Measurements from ENCODE around the gene ELFN2. TPM values are rescaled to one million over a fixed set of nuclear protein-coding genes. Genes with fewer than 3 reads are reported as not detected.

The ELFN2 gene
- total RNA-seq, 4 donors from 2014 or later, result under 0.01 to 0.19 (median 0.16) TPM; not detected in 1

GRCh38 chr22:37427711-37428635 is 694 bp upstream of the ELFN2 start:
- no peak for ATAC-seq
- no CpG with 5 or more reads among the region's 59 CpGs for WGBS, 2 donors (ENCODE audit: low coverage in 1 of 2)
- TF ChIP-seq CTCF (IDR thresholded peaks at IDR 0.05) (no peak), EP300 (IDR thresholded peaks at IDR 0.05) (no peak), POLR2AphosphoS5 (IDR thresholded peaks at IDR 0.05) (no peak), POLR2A (IDR thresholded peaks at IDR 0.05) (no peak)
- Histone ChIP-seq H3K9me3 (peaks cover 0 to 9% (median 0%) of the 10 kb centered on the region in 3 donors), H3K27ac (no peak overlapping the region), H3K4me3 (peak overlapping the region in 1 of 2 donors; percentile 52), H3K27me3 (peaks cover 100% of the 10 kb centered on the region), H3K4me1 (peaks cover 0 to 18% (median 3%) of the 10 kb centered on the region in 3 donors), H3K36me3 (no peaks in the 10 kb centered on the region)

GRCh38 chr22:37426706-37427134 is 559 bp downstream of the ELFN2 start:
- peak overlapping the region in 1 of 2 donors; percentile 52 for H3K4me3 ChIP-seq
- H3K36me3 ChIP-seq, result no peaks in the 10 kb centered on the region
- peaks cover 0 to 18% (median 3%) of the 10 kb centered on the region in 3 donors for H3K4me1 ChIP-seq
- H3K27me3 ChIP-seq, result peaks cover 99% of the 10 kb centered on the region
- no peaks in the 10 kb centered on the region for H3K9me3 ChIP-seq
- ATAC-seq, result no peak
- no peak overlapping the region for H3K27ac ChIP-seq
- TF ChIP-seq CTCF (IDR thresholded peaks at IDR 0.05) (no peak), POLR2A (IDR thresholded peaks at IDR 0.05) (no peak), POLR2AphosphoS5 (IDR thresholded peaks at IDR 0.05) (no peak)
- WGBS, 2 donors (ENCODE audit: low coverage in 1 of 2), result 0% methylated on average over 5 of the region's 24 CpGs; no CpG with 5 or more reads in 1 of the 2 donors

DNA sequence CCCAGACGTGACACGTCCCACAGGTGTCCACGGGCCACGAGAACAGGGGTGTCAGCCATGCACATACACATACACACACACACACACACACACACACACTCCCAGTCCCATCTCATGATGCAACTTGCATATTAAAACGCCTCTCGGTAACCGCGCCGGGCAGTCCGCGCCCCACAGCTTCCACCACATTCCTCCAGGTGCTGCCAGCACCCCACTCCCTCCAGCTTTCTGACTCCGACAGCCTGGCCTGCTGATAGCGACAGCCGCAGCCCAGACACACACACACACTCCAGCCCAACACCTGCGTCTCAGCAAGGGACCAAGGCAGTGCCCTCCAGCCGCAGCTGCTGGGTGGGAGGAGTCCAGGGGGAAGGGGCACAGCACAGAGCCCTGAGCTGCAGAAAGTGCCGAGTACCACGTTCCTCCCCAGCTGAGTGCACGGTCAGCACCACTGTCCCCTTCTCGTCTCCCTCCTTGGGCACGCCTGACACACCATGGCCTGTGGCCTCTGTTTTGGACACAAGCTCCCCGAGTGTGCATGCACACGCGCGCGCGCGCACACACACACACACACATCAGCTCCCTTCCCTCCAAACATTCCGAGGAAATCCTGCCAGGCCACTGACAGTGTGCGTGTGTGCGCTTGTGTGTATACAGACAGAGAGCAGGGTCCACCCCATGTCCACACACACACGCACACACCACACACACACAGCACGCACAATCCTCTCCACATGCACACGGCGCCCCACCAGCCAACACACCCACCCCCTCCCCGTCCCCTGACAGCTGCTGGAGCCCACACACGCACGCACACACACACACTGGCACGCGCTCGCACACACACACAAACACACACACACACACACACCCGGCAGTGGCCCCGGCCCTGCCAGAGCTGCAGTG is 1.2 kb downstream of the ELFN2 start:
- WGBS, 2 donors (ENCODE audit: low coverage in 1 of 2), result 7% methylated on average over 3 of the region's 43 CpGs; no CpG with 5 or more reads in 1 of the 2 donors
- Histone ChIP-seq H3K27ac (no peak overlapping the region), H3K4me1 (peaks cover 0 to 18% (median 3%) of the 10 kb centered on the region in 3 donors), H3K27me3 (peaks cover 99% of the 10 kb centered on the region), H3K36me3 (no peaks in the 10 kb centered on the region), H3K9me3 (no peaks in the 10 kb centered on the region), H3K4me3 (no peak overlapping the region)
- ATAC-seq, result no peak
- TF ChIP-seq EP300 (IDR thresholded peaks at IDR 0.05) (no peak), POLR2A (IDR thresholded peaks at IDR 0.05) (no peak), POLR2AphosphoS5 (IDR thresholded peaks at IDR 0.05) (no peak), CTCF (IDR thresholded peaks at IDR 0.05) (no peak)

- Histone ChIP-seq H3K36me3 (no peaks in the 10 kb centered on the region), H3K4me3 (no peak overlapping the region), H3K27ac (no peak overlapping the region), H3K27me3 (peaks cover 99% of the 10 kb centered on the region), H3K9me3 (no peaks in the 10 kb centered on the region), H3K4me1 (peaks cover 0 to 22% (median 4%) of the 10 kb centered on the region in 3 donors)
- no peak for ATAC-seq
- WGBS, 2 donors (ENCODE audit: low coverage in 1 of 2), result 62 to 80% methylated on average over 2 to 4 of the region's 11 CpGs
- TF ChIP-seq POLR2A (IDR thresholded peaks at IDR 0.05) (no peak), EP300 (IDR thresholded peaks at IDR 0.05) (no peak), CTCF (IDR thresholded peaks at IDR 0.05) (no peak), POLR2AphosphoS5 (IDR thresholded peaks at IDR 0.05) (no peak)
Observed at GRCh38 chr22:37425369-37425768, 1.9 kb downstream of the ELFN2 start.
